ENCODE measurements around the gene UBE3B.

The UBE3B gene

GRCh38 chr12:109580684-109581333 is 103.4 kb downstream of the UBE3B start:
- DNase-seq: no peak

DNA sequence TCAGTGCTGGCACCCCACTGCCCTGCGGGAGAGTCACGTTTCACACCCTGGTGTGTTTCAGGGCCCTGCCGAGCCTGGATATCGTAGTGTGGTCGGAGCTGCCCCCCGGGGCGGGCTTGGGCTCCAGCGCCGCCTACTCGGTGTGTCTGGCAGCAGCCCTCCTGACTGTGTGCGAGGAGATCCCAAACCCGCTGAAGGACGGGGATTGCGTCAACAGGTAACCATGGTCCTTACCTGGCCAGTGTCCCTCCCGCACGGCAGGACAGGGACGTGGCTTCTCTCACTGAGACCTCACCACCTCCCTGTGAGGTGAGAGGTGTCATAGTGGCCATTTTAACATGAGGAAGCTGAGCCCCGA is 103.9 kb downstream of the UBE3B start:
- DNase-seq: no peak

DNA sequence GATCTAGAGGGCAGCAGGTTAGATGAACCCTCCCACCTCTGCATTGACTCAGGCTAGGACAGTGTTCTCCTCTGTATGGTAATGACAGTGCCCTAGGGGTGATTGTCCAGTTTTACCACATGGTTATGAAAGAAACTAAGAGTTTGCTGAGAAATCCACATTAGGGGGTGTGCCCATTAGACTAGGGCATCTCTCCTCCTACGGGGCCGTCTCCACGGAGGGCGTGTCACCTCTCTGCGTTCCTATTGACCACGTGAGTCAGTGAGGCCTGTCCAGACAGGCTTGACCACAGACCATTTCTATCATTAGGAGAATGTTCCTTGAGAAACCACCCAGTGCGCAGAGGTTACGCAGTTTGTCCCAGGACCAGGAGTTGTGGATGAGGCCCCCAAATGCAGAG is 104.4 kb downstream of the UBE3B start:
- no peak for DNase-seq

GRCh38 chr12:109582636-109583035 is 105.2 kb downstream of the UBE3B start:
- no peak for DNase-seq

DNA sequence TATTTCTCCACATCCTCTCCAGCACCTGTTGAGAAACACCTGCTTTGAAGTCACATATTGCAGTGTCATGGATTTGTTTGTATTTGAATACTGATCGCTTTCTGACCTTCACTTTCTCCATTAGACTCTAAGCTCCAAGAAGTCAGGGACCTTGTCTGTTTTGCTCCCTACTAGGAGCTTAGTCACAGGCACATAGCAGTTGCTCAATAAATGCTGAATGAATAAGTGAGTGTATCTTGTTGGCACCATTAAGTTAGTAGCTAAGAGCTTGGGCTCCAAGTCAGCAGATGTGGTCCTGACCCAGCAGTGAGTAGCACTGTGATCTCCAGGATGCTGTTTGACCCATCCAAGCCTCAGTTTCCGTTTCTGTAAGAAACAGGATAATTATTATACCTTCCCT is 106.3 kb downstream of the UBE3B start:
- no peak for DNase-seq

All from NCI-H2081 (cell line).